HG03354 (cell line): Measurements from ENCODE around the gene TRIM66.

ENCODE experiments used
- ATAC-seq: cut with Tn5 transposase; IDR thresholded peaks from one replicate; pipeline ENCODE4 v1.9.1; 2021; ENCODE audit warnings: mild to moderate bottlenecking; ENCODE audit not compliant: unreplicated experiment, poor library complexity, severe bottlenecking

The TRIM66 gene

DNA sequence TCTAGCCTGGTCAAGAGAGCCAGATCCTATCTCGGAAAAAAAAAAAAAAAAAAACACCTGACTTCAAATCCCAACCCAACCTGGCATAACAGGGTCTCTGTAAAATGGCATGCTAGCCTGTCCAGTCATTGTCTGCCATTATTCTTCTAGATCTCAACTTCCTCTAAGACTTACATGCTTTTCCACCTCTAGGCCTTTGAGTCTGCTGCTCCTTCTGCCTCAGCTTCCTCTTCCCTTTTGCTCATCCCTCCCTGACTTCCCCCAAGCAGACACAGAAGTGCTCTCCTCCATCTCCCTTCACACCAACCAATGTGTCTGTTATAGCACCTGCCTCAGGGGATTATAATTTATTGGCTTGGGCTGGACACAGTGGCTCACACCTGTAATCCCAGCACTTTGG lies 96.3 kb downstream of the TRIM66 start:
- no peak for ATAC-seq

GRCh38 chr11:8584511-8584910 lies 98.0 kb downstream of the TRIM66 start:
- ATAC-seq = peak; percentile 42

DNA sequence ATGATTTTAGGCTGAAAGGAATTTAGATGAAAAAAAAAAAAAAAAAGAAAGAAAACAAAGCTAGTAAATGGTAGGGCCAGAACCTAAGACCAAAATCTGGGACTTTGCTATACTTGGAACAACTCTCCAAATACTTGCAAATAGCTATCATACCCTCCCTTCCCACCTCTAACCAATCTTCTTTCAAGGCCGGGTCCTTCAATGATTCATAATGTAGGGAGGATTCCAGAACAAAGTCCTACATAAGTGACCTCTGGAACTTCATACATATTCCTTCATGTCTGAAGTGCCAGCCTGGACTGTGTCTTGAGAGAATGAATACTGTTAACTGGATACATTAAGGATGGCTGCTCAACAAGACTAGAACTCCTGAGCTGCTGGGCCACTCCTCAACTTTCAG lies 98.4 kb downstream of the TRIM66 start:
- ATAC-seq = no peak

- ATAC-seq = no peak
These were observed 101.2 kb downstream of the TRIM66 start for GRCh38 chr11:8581300-8581699.

GRCh38 chr11:8577791-8578581 lies 104.5 kb downstream of the TRIM66 start:
- no peak for ATAC-seq

DNA sequence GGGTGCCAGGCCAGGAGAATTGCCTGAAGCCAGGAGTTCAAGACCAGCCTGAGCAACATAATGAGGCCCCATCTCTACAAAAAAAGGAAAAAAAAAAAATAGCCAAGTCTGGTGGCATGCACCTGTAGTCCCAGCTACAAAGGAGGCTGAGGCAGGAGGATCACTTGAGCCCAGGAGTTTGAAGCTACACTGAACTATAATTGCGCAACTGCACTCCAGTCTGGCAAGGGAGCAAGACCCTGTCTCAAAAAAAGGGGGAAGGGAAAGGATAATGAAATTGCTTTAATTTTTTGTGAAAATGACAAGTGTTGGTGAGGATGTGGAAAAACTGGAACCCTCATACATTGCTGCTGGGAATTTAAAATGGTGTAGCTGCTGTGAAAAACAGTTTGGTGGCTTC lies 107.7 kb downstream of the TRIM66 start:
- no peak for ATAC-seq

DNA sequence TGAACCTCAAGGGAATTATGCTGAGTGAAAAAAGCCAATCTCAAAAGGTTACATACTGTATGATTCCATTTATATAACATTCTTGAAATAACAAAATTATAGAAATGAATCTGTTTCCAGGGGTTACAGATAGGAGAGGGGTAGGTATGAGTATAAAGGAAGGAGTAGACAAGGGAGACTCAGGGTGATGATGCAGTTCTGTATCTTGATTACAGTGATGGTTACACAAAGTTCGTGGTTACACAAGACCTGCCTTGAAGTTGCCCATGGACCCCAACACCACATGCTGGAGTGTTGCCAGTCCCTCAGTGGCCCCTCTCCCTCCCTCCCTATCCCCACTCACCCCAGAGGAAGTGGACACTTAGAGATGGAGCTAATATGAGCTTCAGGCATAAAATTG lies 108.7 kb downstream of the TRIM66 start:
- ATAC-seq = no peak

- no peak for ATAC-seq
These were observed 114.8 kb downstream of the TRIM66 start for GRCh38 chr11:8567602-8568198.

- peak; percentile 55 for ATAC-seq
These were observed 115.8 kb downstream of the TRIM66 start for GRCh38 chr11:8566613-8567210.

DNA sequence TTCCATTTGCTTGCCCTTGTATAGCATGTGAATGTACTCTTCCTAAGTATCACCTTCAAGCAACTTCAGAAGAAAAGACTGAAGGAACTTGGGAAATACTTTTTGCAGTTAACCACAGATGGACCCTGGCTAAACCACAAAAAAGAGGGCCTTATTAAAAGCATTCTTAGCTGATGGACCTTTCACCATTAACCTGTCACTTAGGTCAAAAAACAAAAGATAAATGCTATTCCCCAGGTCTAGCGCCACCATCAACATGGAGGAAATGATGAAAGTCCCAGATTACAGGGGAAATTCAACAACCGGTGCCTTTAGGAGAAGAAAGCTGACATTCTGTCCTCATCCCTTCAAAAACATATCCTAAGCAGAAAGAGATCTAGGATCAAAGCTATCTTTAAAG lies 117.9 kb downstream of the TRIM66 start:
- no peak for ATAC-seq
